GM12875 (cell line): ENCODE data around the gene AURKAIP1.

Experiments used
- H3K4me3 ChIP-seq: one replicate; pipeline ENCODE4 v1.5.1; 2011; ENCODE audit warnings: low read depth, low read length, control low read depth
- TF ChIP-seq, protein P1 (sequence below): IDR thresholded peaks from 2 replicates; pipeline ENCODE4 v1.5.1; 2011; ENCODE audit warnings: low read depth, mild to moderate bottlenecking, control low read depth, inconsistent platforms, low read length, moderate library complexity, borderline replicate concordance; ENCODE audit not compliant: insufficient read depth

Gene AURKAIP1

DNA sequence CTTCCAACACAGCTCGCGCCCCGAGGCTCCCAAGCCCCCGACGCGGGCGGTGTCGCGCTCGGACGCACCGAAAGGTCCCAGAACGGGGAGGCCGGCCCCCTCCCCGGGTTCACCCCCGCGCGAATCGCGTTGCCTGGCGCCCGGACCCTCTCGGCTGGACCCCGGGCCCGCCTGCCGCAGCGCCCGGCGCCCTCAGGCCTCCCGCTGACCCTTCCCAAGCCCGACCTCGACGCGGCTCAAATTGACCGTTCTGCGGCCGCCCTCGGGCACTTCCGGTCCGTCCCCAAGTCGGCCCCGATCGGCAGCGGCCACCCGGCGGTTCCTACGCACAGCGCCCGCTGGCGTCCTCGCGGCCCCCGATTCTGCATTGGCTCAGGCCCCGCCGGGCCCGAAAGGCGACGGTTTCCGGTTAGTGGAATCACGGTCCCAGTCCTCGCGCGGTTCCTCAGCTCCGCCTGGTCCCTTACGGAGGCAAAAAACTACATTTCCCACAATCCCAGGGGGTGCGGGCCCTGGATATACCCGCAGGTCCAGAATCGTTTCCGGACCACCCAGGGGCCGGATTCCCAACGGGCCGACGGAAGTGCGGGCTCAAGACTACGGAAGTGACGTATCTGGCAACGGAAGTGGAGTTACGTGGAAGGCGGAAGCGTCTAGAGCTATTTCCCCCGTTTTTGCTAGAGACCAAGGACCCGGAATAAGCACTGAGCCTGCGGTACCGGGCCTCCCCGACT, at the start of gene AURKAIP1:
TSS of gene AURKAIP1 (minus strand) at position 279 of the 734 bp plus-strand sequence. CDS start 451 bp downstream, outside the sequence.
- peak within 1 kb of the TSS; percentile 99 for H3K4me3 ChIP-seq
- TF ChIP-seq, protein P1, sequence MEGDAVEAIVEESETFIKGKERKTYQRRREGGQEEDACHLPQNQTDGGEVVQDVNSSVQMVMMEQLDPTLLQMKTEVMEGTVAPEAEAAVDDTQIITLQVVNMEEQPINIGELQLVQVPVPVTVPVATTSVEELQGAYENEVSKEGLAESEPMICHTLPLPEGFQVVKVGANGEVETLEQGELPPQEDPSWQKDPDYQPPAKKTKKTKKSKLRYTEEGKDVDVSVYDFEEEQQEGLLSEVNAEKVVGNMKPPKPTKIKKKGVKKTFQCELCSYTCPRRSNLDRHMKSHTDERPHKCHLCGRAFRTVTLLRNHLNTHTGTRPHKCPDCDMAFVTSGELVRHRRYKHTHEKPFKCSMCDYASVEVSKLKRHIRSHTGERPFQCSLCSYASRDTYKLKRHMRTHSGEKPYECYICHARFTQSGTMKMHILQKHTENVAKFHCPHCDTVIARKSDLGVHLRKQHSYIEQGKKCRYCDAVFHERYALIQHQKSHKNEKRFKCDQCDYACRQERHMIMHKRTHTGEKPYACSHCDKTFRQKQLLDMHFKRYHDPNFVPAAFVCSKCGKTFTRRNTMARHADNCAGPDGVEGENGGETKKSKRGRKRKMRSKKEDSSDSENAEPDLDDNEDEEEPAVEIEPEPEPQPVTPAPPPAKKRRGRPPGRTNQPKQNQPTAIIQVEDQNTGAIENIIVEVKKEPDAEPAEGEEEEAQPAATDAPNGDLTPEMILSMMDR, result peak; percentile 37; the same call in 1 of the 2 replicates

DNA sequence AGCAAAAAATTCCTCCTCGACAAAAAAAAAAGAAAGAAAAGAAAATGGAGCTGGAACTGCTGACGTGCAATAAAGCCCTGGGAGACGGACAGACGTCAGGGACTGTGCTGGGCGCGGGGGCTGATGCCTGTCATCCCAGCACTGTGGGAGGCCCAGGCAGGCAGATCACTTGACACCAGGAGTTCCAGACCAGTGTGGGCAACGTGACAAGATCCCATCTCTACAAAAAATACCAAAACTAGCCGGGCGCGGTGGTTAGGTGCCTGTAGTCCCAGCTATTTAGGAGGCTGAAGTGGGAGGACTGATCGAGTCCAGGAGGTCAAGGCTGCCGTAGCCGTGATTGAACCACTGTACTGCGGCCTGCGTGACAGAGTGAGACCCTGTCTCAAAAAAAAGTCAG, 49.7 kb upstream of the AURKAIP1 start:
- TF ChIP-seq, protein P1, result no peak
- no peak overlapping the region for H3K4me3 ChIP-seq

DNA sequence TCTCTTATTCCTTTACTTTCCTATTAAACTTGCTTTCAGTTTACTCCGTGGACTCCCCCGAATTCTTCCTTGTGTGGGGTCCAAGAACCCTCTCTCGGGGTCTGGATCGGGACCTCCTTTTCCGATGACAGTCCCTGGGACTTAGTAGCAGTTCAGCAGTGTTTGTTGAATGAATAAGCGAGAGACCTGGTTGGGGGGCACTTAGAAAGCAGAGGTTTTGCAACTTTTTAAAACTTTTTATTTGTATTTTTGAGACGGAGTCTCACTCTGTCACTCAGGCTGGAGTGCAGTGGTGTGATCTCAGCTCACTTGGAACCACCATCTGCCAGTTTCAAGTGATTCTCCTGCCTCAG, 48.2 kb upstream of the AURKAIP1 start:
- no peak overlapping the region for H3K4me3 ChIP-seq
- TF ChIP-seq, protein P1, result no peak

DNA sequence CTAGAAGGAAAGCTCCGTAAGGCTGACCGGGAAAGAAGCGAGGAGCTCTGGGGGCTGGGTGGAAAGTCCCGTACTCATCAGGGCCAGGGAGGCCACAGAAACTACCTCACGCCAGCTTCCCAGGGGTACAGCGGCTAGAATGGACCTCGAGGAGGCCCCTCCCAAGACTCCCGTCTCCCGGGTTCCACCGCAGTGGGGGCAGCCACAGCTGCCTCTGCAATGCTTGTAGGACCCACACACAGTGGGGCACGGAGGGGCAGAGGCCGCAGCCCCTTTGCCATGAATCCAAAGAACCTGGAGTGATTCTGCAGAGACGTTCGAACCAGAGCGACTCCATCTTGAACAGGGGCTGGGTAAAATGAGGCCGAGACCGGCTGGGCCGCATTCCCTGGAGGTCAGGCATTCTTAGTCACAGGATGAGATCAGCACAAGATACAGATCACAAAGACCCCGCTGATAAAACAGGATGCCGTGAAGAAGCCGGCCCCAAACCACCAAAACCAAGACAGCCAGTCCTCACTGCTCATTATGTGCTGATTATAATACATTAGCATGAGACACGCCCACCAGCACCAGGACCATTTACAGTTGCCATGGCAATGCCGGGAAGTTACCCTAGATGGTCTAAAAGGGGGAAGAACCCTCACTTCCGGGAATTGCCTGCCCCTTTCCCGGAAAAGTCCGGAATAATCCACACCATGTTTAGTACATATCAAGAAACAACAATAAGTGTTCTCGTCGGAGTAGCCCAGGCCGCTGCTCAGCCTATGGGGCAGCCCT, 47.6 kb upstream of the AURKAIP1 start:
- H3K4me3 ChIP-seq, result no peak overlapping the region
- TF ChIP-seq, protein P1, result no peak

DNA sequence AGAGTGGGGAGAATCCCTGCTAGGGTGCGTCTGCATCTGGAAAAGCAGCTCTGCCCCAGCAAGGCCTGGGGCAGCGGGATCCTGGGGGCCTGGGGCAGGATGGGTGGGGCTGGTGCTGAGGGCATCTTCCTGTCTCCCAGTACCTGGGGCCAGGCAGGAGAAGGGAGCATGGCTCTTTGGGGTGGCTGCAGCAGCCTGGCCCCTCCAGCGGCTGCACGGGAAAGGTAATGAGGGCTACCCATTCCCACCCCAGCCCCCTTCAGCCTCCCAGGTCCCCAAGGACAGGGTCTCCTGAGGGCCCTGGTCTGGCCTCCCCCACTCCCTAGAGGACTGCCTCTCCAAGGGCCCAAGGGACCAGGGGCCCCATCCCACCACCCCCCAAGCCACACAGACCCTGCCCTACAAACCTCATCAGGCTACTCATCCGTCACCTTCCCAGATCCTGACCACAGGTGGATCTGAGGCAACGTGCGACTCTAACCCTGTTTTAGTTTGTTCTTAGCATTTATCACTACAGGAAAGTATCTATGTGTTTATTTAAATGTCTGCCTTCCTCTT, 47.0 kb upstream of the AURKAIP1 start:
- TF ChIP-seq, protein P1, result no peak
- no peak overlapping the region for H3K4me3 ChIP-seq

DNA sequence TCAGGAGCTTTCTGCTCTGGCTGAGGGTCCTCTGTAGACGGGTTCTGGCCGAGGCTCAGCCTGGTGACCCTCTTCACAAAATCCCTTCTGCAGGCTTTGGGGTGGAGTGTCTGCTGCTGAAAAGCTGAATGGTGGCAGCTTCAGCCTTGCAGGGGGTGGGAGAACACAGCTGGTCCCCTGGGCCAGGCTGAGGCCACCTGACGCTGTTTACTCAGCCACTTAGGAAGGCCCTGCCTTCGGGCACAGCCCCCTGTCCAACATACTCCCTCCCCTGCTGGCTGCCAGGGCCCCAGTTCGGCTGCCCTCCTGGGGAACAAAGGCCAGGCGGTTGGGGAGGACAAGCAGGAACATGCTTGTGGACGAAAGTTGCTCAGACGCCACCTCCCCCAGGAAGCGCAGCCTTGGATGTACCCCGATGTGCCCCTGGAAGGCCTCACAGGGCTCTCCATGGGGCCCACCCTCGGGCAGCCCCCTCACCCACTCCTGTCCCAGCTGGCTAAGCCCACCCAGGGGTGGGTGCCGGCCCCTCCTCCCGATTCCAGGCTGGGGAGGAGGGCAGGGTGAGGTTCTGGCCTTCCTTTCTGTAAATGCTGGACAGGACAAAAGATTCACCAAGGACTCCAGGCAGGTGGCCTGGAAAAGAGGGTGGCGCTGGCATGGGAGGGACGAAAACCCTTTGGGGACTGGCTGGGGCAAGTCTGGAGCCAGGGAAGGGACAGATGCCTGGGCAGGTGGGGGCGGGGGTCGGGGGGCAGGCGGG, 46.3 kb upstream of the AURKAIP1 start, which contains the start of gene ANKRD65:
TSS of gene ANKRD65 (minus strand) at position 130 of the 760 bp plus-strand sequence. CDS start 271 bp downstream, outside the sequence.
- no peak within 1 kb of the TSS for H3K4me3 ChIP-seq
- TF ChIP-seq, protein P1, result no peak
